RWPE2 (cell line): Measurements from ENCODE around the gene SRGAP2B.
"Not testable (repeated sequence)": the region's sequence is repeated elsewhere in the genome, so short reads cannot be mapped to it uniquely, and the experiment has no call there.

ENCODE experiments used
- ATAC-seq: fragments of 200-7000 bp; cut with Tn5 transposase; 3 replicates; pipeline ENCODE4 v1.9.1; 2021; ENCODE audit warnings: low read depth
- DNase-seq: peaks from one replicate; pipeline ENCODE4 v3.0.0-alpha.2; 2020; ENCODE audit warnings: low spot score
- H3K27ac ChIP-seq: fragments of 450-650 bp; 2 replicates; pipeline ENCODE4 v1.5.1; 2017; ENCODE audit warnings: mild to moderate bottlenecking; ENCODE audit not compliant: poor library complexity, severe bottlenecking
- H3K27me3 ChIP-seq: fragments of 250-450 bp; sonication (Bioruptor Pico); 2 replicates; pipeline ENCODE4 v1.5.1; 2021; ENCODE audit warnings: mild to moderate bottlenecking, moderate library complexity; ENCODE audit not compliant: insufficient read depth, poor library complexity, severe bottlenecking
- H3K36me3 ChIP-seq: fragments of 250-450 bp; sonication (Bioruptor Pico); 2 replicates; pipeline ENCODE4 v1.5.1; 2020; ENCODE audit warnings: low read depth, mild to moderate bottlenecking, moderate library complexity
- H3K4me1 ChIP-seq: fragments of 250-450 bp; sonication (Bioruptor Pico); 2 replicates; pipeline ENCODE4 v1.5.1; 2021; ENCODE audit warnings: mild to moderate bottlenecking, moderate library complexity; ENCODE audit not compliant: insufficient read depth, poor library complexity, severe bottlenecking
- H3K4me3 ChIP-seq: fragments of 250-450 bp; sonication (Bioruptor Pico); 2 replicates; pipeline ENCODE4 v1.5.1; 2021; ENCODE audit warnings: mild to moderate bottlenecking, moderate library complexity; ENCODE audit not compliant: severe bottlenecking
- H3K9me3 ChIP-seq: fragments of 250-450 bp; sonication (Bioruptor Pico); 2 replicates; pipeline ENCODE4 v1.5.1; 2021; ENCODE audit warnings: mild to moderate bottlenecking, moderate library complexity; ENCODE audit not compliant: severe bottlenecking

The SRGAP2B gene

DNA sequence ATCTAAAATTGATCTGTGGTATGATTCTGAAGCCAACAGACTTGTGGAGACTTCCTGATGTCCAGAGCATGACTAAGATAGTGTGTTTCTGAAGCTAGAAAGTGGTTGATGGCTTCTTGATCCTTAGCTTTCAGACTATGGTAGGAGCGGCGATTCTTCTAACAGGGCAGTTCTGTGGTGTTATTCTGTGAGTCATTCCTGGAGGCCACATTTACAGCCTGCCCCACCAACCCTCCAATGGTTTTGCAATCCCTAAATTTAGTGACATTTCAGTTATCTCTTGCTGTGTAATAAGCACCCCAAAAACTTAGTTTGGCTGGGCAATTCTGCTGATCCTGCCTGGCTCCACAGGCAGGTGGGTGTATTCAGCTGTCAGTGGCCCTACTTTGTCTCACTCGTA is 24.7 kb upstream of the SRGAP2B start:
- not testable (repeated sequence) for H3K4me3 ChIP-seq, ATAC-seq, H3K4me1 ChIP-seq, H3K9me3 ChIP-seq, H3K27me3 ChIP-seq, H3K36me3 ChIP-seq, H3K27ac ChIP-seq, DNase-seq

- H3K4me3 ChIP-seq, result not testable (repeated sequence)
Measured at GRCh38 chr1:145115587-145116493, 20.7 kb upstream of the SRGAP2B start.

GRCh38 chr1:145114560-145115057 is 19.5 kb upstream of the SRGAP2B start:
- not testable (repeated sequence) for H3K9me3 ChIP-seq, H3K27me3 ChIP-seq, ATAC-seq, H3K27ac ChIP-seq, H3K4me3 ChIP-seq, H3K4me1 ChIP-seq, H3K36me3 ChIP-seq, DNase-seq

More at GRCh38 chr1:145115587-145116493, 20.7 kb upstream of the SRGAP2B start:
- not testable (repeated sequence) for H3K36me3 ChIP-seq, H3K27ac ChIP-seq, H3K9me3 ChIP-seq, H3K27me3 ChIP-seq, DNase-seq, H3K4me1 ChIP-seq
- peak; percentile 63 for ATAC-seq

GRCh38 chr1:145112703-145113102 is 17.6 kb upstream of the SRGAP2B start:
- not testable (repeated sequence) for H3K4me1 ChIP-seq, ATAC-seq, H3K27me3 ChIP-seq, DNase-seq, H3K4me3 ChIP-seq, H3K9me3 ChIP-seq, H3K36me3 ChIP-seq, H3K27ac ChIP-seq

- H3K9me3 ChIP-seq, H3K4me3 ChIP-seq, ATAC-seq, H3K27me3 ChIP-seq, H3K4me1 ChIP-seq, DNase-seq, H3K27ac ChIP-seq, H3K36me3 ChIP-seq: not testable (repeated sequence)
Measured at GRCh38 chr1:145111674-145112073, 16.5 kb upstream of the SRGAP2B start.

- not testable (repeated sequence) for DNase-seq, H3K27me3 ChIP-seq, ATAC-seq, H3K36me3 ChIP-seq, H3K4me3 ChIP-seq, H3K27ac ChIP-seq, H3K9me3 ChIP-seq, H3K4me1 ChIP-seq
Measured at GRCh38 chr1:145103294-145103693, 8.2 kb upstream of the SRGAP2B start.

GRCh38 chr1:145101725-145102124 is 6.6 kb upstream of the SRGAP2B start:
- DNase-seq, H3K36me3 ChIP-seq: not testable (repeated sequence)
- peak; percentile 49; the same call in 2 of the 3 replicates for ATAC-seq

DNA sequence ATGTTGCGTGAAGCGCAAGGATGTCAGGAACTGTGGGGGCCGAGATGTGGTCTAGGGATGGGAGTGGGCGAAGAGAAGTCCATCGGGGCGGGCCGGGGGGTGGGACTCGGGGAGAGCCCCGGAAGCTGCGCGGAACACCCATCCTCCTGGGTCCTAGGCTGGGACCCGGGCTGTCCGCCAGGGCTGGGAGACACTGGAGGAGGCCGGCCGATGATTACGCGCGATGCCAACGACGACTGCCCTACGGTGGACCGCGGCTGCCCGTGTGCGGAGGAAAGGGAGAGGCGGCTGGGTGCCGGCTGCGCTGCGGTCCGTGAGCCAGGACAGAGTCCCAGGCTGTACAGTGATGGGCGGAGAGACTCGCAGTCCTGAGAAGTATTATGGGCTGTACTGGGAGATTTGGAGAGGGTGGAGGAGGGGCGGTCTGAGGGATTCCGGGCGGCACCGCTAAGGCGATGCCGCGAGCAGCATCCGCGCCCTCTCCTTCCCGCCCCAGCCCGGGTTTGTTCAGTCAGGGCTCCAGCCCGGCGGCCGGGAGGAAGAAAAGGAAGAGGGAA is 395 bp downstream of the SRGAP2B start:
- ATAC-seq (peak; percentile 43), DNase-seq (peak; percentile 23)
- H3K4me1 ChIP-seq, H3K4me3 ChIP-seq, H3K9me3 ChIP-seq, H3K36me3 ChIP-seq, H3K27ac ChIP-seq, H3K27me3 ChIP-seq: not testable (repeated sequence)

More at GRCh38 chr1:145101725-145102124, 6.6 kb upstream of the SRGAP2B start:
- not testable (repeated sequence) for H3K9me3 ChIP-seq, H3K4me3 ChIP-seq, H3K27me3 ChIP-seq, H3K27ac ChIP-seq, H3K4me1 ChIP-seq

DNA sequence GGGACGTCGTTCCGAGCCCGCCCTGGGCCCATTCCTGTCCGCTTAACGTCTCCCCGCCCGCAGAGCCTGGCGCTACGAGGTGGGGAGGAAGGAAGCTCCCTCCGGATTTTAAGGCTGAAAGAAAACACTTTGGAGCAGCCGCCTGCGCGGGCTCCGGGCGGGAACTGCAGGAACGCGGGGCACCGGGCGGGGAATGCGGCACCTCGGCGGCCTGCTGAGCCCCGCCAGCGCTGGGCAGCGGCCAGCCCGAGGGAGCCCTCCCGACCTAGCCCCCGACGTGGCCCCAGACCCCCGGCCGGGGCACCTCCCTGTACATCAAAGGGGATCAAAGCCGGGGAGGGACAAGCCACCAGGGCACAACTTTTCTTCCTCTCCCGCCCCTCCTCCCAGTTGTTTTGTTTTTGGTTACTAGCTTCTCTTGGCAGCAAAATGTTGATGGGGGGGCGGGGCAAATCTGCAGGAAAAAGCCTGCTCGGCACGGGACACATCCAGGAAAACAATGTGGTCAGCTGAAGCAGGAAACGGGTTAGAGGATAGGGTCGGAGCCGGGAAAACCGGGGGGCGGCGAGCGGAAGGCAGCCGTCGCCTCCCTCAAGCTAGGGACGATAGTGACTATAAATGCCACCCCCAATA is 1.5 kb downstream of the SRGAP2B start:
- Histone ChIP-seq H3K27ac (peak overlapping the region; percentile 46), H3K4me3 (peak overlapping the region; percentile 40)
- DNase-seq, result peak; percentile 68
- H3K27me3 ChIP-seq, H3K4me1 ChIP-seq, H3K36me3 ChIP-seq, H3K9me3 ChIP-seq, ATAC-seq: not testable (repeated sequence)

DNA sequence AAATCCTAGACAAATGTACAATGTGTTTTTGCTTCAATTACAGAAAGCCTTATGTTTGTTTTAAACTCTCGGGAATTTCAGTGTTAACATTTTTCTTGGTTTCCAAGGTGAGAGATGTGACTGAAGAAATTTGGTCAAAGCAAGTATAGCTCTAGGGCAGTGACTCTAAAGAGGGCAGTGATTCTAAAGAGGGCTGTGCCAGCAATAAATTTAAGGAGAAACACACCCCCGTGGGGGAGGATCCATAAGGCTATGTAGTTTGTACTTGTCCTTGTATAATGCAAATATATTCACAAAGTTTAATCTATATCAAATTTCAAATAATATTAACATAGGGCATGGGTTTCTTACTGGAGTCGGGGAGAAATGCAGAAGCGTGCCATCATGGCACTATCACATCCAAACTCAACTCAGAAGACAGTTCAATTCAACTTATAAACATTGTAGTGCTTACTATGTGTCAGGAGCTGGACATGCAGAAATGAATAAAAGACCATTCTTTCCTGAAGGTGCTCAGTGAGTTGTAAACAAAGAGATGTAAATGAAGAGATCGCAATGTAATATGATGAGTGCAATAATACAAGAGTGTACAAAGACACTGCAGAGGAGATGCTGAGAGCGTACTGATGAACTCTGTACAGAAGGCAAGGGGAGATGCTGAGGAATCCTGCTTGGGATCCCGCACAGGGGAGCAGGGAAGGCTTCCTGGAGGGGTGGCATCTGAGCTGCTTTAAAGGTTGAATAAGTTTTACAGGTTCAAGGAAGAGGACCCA is 12.5 kb downstream of the SRGAP2B start:
- not testable (repeated sequence) for DNase-seq, H3K4me3 ChIP-seq, H3K9me3 ChIP-seq, H3K36me3 ChIP-seq, ATAC-seq, H3K27me3 ChIP-seq, H3K4me1 ChIP-seq, H3K27ac ChIP-seq
